WI38 (cell line): ENCODE data around the gene IL16.

Source experiments
- H3K4me3 ChIP-seq: 2 replicates; pipeline ENCODE4 v1.5.1; 2011; ENCODE audit warnings: low read depth, mild to moderate bottlenecking, control low read depth, low read length
- TF ChIP-seq, protein P1 (sequence below): IDR thresholded peaks from 2 replicates; pipeline ENCODE4 v1.5.1; 2012; ENCODE audit warnings: low read depth, mild to moderate bottlenecking, control low read depth, low read length

IL16 gene

GRCh38 chr15:81314378-81314777 is 117.7 kb downstream of the IL16 start:
- TF ChIP-seq, protein P1, sequence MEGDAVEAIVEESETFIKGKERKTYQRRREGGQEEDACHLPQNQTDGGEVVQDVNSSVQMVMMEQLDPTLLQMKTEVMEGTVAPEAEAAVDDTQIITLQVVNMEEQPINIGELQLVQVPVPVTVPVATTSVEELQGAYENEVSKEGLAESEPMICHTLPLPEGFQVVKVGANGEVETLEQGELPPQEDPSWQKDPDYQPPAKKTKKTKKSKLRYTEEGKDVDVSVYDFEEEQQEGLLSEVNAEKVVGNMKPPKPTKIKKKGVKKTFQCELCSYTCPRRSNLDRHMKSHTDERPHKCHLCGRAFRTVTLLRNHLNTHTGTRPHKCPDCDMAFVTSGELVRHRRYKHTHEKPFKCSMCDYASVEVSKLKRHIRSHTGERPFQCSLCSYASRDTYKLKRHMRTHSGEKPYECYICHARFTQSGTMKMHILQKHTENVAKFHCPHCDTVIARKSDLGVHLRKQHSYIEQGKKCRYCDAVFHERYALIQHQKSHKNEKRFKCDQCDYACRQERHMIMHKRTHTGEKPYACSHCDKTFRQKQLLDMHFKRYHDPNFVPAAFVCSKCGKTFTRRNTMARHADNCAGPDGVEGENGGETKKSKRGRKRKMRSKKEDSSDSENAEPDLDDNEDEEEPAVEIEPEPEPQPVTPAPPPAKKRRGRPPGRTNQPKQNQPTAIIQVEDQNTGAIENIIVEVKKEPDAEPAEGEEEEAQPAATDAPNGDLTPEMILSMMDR = no peak
- no peak overlapping the region for H3K4me3 ChIP-seq

GRCh38 chr15:81315452-81316175 is 118.9 kb downstream of the IL16 start:
- TF ChIP-seq, protein P1 = no peak

GRCh38 chr15:81316267-81316666 is 119.6 kb downstream of the IL16 start:
- TF ChIP-seq, protein P1 = no peak
- no peak overlapping the region for H3K4me3 ChIP-seq

More at GRCh38 chr15:81315452-81316175, 118.9 kb downstream of the IL16 start:
- no peak overlapping the region for H3K4me3 ChIP-seq

DNA sequence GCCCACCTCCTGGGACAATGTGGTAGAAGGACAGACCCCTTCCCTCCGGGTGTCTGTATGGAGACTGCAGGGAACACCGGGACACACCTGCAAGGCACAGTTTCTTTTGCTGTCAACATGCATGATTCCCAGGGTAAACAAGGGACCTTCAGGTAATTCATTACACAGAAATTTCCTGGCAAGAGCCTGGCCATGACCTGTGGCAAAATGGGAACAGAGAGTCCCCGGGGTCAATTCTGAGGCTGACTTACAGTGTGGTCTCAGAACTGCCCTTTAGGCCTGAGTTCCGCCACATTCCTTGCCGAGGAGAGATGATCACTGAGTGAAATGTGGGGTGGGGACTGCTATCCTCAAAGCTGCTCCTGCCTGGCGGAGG is 121.0 kb downstream of the IL16 start:
- no peak overlapping the region for H3K4me3 ChIP-seq
- TF ChIP-seq, protein P1 = no peak

DNA sequence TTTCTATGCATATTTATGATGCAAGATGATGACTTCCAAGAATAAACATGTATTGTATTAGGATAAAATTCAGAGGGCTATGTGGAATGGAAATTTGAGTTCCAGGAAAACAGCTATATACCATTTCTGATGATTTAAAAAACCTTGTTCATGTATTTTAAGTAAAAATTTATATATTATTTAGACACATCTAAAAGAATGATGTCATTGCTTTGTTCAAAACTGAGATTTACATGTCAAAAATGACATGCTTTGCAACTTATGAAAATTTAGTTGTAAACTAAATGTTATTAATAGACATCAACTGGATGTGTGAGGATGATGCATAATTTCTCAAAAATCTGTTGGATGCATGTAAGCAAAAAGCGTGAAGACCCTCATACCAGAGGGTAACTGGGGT is 125.0 kb downstream of the IL16 start:
- TF ChIP-seq, protein P1 = no peak
- no peak overlapping the region for H3K4me3 ChIP-seq

- TF ChIP-seq, protein P1 = no peak
- peak overlapping the region; percentile 92 for H3K4me3 ChIP-seq
These were observed 126.1 kb downstream of the IL16 start for GRCh38 chr15:81322676-81323253.

DNA sequence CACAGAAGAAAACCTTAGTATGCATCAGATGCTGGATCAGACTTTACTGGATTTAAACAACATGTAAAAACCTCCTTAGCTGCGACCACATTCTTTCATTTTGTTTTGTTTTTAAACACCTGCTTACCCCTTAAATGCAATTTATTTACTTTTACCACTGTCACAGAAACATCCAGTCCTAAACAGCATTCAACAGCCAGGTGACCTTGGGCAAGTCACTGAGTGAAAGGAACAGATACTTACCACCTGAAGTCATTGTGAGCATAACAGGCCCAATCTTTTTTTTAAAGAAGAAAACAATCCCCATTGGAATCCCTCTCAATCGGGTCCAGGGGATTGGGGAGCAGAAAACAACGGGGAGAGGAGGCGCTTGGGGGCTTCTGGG is 126.9 kb downstream of the IL16 start:
- peak overlapping the region; percentile 92 for H3K4me3 ChIP-seq
- TF ChIP-seq, protein P1 = no peak
